Cardiac fibroblast (primary cell): ENCODE results near the gene SPAG16.

Experiments used
- DNase-seq, 2 donors: peaks; one replicate each; pipeline versions ENCODE4 v3.0.0 to v3.0.0-alpha.2; 2010; ENCODE audit warnings: low read depth in 2 of 2
- H3K4me3 ChIP-seq, 2 donors: replicated peaks in 1 of 2; 1 replicate in 1 of 2; 2 replicates in 1 of 2; pipeline ENCODE4 v1.5.1; 2011; ENCODE audit warnings: low read depth in 2 of 2, low read length in 2 of 2, mild to moderate bottlenecking in 2 of 2, moderate library complexity in 1 of 2
- TF ChIP-seq, protein P1 (sequence below): IDR thresholded peaks from one replicate; pipeline ENCODE4 v1.5.1; 2011; ENCODE audit warnings: low read depth, mild to moderate bottlenecking, low read length, inconsistent platforms

SPAG16 gene

DNA sequence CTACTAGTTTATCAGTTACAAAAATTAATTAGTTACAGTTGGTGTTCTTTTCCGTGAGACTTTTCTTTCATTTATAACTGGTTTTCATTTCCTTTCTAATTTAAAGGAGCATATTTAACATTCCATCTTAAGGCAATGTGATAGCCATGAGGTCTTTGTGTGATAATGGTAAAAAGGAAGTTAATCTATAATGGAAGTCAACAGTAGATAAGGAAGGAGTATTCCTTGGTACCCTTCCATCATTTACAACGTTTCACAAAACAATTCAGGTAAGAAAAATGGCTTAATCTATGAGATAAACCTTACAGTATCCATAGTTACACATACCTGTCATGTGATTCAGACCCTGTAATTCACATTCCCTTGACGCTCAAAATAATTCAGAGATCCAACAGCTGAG, 601.2 kb downstream of the SPAG16 start:
- TF ChIP-seq, protein P1, sequence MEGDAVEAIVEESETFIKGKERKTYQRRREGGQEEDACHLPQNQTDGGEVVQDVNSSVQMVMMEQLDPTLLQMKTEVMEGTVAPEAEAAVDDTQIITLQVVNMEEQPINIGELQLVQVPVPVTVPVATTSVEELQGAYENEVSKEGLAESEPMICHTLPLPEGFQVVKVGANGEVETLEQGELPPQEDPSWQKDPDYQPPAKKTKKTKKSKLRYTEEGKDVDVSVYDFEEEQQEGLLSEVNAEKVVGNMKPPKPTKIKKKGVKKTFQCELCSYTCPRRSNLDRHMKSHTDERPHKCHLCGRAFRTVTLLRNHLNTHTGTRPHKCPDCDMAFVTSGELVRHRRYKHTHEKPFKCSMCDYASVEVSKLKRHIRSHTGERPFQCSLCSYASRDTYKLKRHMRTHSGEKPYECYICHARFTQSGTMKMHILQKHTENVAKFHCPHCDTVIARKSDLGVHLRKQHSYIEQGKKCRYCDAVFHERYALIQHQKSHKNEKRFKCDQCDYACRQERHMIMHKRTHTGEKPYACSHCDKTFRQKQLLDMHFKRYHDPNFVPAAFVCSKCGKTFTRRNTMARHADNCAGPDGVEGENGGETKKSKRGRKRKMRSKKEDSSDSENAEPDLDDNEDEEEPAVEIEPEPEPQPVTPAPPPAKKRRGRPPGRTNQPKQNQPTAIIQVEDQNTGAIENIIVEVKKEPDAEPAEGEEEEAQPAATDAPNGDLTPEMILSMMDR, result no peak
- no peak for DNase-seq
- H3K4me3 ChIP-seq, result no peak overlapping the region

DNA sequence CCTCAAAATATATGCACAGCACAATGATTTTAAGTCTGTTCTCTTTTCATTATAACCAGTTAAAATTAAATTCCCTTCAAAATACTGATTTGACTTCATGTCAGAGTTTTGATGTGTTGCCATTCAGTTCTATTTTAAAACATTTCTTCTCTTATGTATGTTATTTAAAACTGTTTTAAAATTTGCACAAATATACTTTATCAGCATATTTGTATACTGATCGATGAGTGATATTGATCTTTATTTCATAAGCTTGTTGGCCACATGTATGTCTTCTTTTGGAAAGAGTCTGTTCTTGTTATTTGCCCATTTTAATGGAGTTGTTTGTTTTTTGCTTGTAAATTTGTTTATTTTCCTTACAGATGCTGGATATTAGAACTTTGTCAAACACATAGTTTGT, 630.2 kb downstream of the SPAG16 start:
- no peak overlapping the region for H3K4me3 ChIP-seq
- DNase-seq, result no peak
- TF ChIP-seq, protein P1, result no peak

DNA sequence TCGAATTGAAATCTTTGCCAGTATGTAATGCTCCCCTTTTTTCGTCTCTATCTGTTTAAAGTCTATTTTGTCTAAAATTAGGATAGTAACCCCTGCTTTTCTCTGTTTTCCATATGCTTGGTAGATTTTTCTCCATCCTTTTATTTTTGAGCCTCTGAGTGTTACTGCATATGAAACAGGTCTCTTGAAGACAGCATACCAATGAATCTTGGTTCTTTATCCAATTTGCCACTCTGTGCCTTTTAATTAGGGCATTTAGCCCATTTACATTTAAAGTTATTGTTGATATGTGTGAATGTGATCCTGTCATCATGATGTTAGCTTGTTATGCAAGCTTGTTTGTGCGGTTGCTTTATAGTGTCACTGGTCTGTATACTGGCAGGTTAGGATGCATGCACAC, 635.8 kb downstream of the SPAG16 start:
- TF ChIP-seq, protein P1, result no peak
- no peak overlapping the region for H3K4me3 ChIP-seq
- DNase-seq, result no peak

DNA sequence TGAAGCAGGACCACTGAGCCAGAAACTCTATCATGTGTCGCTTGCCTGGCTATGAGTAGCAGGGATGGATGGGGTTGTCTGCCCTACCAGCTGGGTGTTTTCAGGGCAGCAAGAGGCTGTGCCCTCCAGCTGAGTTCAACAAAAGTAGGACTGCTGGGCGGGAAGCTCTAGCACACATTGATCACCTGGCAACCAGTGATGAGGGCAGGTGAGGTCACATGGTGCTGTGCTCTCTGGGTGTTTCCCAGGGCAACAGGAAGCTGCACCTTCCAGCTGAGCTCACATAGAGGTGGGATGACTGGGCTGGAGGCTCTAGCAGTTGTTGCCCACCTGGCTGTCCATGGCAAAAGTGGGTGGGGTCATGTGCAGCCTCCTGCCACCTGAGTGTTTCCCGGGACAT, 639.3 kb downstream of the SPAG16 start:
- no peak overlapping the region for H3K4me3 ChIP-seq
- TF ChIP-seq, protein P1, result no peak
- DNase-seq, result no peak

DNA sequence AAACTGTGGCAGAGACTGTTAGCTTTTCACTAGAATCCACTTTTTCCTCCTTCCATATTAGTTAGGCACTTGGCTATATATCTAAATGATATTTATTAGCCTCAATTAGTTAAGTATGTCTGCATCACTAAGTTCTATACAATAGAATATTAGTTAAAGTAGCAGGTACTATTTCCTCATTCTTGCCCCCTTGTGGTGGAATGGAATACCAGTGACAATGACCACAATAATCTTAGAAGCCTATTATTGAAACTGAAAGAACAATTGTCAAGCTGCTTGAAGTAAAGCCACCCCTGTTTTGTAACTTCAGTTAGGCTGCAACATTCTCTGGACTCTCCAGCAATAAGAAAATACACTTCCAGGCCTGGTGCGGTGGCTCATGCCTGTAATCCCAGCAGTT, 650.3 kb downstream of the SPAG16 start:
- TF ChIP-seq, protein P1, result peak; percentile 55
- no peak overlapping the region for H3K4me3 ChIP-seq
- DNase-seq, result peak; percentile 31 to 41

DNA sequence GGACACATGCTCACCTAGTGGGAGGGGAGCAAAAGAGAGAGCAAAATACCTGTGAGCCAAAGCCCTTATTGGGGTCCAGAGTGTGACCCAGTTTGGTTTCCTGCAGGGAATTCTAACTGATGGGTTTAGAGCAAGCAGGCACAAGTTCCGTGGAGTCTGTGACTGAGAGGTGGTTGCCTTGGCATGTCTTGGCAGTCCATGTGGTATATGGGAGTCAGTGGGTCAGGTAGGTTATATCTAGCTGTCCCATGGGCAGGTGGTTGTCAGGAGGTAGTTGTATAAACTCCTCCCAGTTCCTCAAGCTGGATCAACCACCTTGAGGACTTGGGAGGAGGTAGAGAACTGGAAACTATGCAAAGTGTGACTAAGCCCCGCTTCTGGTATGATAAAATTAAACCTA, 673.8 kb downstream of the SPAG16 start:
- TF ChIP-seq, protein P1, result no peak
- H3K4me3 ChIP-seq, result no peak overlapping the region
- no peak for DNase-seq

DNA sequence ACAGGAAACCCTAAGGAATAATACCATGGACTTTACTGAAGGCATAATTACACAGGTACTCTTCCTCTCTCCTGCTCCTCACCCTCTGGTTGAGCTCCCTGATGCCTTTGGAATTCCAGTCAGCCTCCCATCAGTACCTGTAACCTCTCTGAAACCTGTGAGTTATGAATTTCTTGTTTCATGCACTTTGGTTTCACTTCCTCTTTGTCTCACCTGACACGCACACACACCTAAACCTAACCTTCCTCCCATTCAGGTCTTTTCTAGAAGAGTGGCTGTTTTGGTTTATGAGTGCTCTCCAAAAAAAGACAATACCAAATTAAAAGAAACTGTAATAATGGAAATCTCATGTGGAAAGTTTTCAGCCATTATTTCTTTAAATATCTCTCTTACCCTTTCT, 675.3 kb downstream of the SPAG16 start:
- H3K4me3 ChIP-seq, result no peak overlapping the region
- no peak for DNase-seq
- TF ChIP-seq, protein P1, result no peak
